HEK293 (cell line): Measurements from ENCODE around the gene GALE.

Experiments
- CTCF ChIA-PET: fragments of 350-600 bp; formaldehyde crosslinking; extraction: SDS; loops from one replicate; lab custom pipeline; 2021; ENCODE audit warnings: antibody characterized with exemption; lab: Yijun Ruan, JAX
- POLR2A ChIA-PET: fragments of 300-600 bp; formaldehyde crosslinking; extraction: SDS; loops from one replicate; lab custom pipeline; 2020; ENCODE audit warnings: antibody characterized with exemption, inconsistent platforms; lab: Yijun Ruan, JAX
- H3K27ac ChIP-seq: fragments of 200-500 bp; sonication (Bioruptor generic); 2 replicates; pipeline ENCODE4 v1.5.1; 2014; ENCODE audit warnings: low read depth, low read length, control low read depth, inconsistent platforms; ENCODE audit errors: extremely low read depth
- H3K36me3 ChIP-seq, 2 experiments: fragments of 200-500 bp in 1 of 2; sonication (Bioruptor generic) in 1 of 2; 1 replicate in 1 of 2; 2 replicates in 1 of 2; pipeline ENCODE4 v1.5.1; 2014 to 2017; ENCODE audit warnings: inconsistent platforms in 2 of 2, low read length in 2 of 2; ENCODE audit not compliant: control insufficient read depth in 2 of 2, insufficient read depth in 1 of 2
- H3K4me1 ChIP-seq: fragments of 200-500 bp; sonication (Bioruptor generic); 2 replicates; pipeline ENCODE4 v1.5.1; 2014; ENCODE audit warnings: mild to moderate bottlenecking, low read length, inconsistent platforms; ENCODE audit not compliant: control insufficient read depth, insufficient read depth
- H3K4me3 ChIP-seq: 2 replicates; pipeline ENCODE4 v1.5.1; 2011; ENCODE audit warnings: low read depth, mild to moderate bottlenecking, control low read depth, low read length, moderate library complexity
- H3K9me3 ChIP-seq: fragments of 200-500 bp; sonication (Bioruptor generic); 2 replicates; pipeline ENCODE4 v1.5.1; 2014; ENCODE audit warnings: low read depth, low read length, inconsistent platforms; ENCODE audit not compliant: control insufficient read depth, insufficient read depth
- HOXC10 ChIP-seq: sonication (generic); formaldehyde crosslinking; IDR thresholded peaks from 2 replicates; pipeline ENCODE4 v1.8.1; 2023; ENCODE audit warnings: mild to moderate bottlenecking, missing genetic modification reagents
- KLF10 ChIP-seq: fragments of 450-650 bp; IDR thresholded peaks from 2 replicates; pipeline ENCODE4 v1.5.1; 2018; ENCODE audit warnings: missing biosample characterization, mild to moderate bottlenecking, missing genetic modification characterization
- SETDB1 ChIP-seq: IDR thresholded peaks from one replicate; pipeline ENCODE4 v1.6.1; 2017; ENCODE audit warnings: mild to moderate bottlenecking, low read length, moderate library complexity, mixed read lengths; ENCODE audit not compliant: insufficient read length
- SP7 ChIP-seq: fragments of 450-650 bp; formaldehyde crosslinking; IDR thresholded peaks from 2 replicates; pipeline ENCODE4 v1.5.1; 2016; ENCODE audit warnings: missing biosample characterization, missing genetic modification characterization
- TRIM28 ChIP-seq: IDR thresholded peaks from 2 replicates; pipeline ENCODE4 v1.6.1; 2011; ENCODE audit warnings: low read length, control low read depth, borderline replicate concordance
- YY1 ChIP-seq: fragments of 450-650 bp; formaldehyde crosslinking; IDR thresholded peaks from 2 replicates; pipeline ENCODE4 v1.5.1; 2018; ENCODE audit warnings: missing biosample characterization, missing genetic modification characterization
- ZNF121 ChIP-seq: fragments of 450-650 bp; formaldehyde crosslinking; IDR thresholded peaks from 2 replicates; pipeline ENCODE4 v1.5.1; 2016; ENCODE audit warnings: missing biosample characterization, missing genetic modification characterization
- ZNF132 ChIP-seq: fragments of 450-650 bp; formaldehyde crosslinking; IDR thresholded peaks from 2 replicates; pipeline ENCODE4 v1.5.1; 2017; ENCODE audit warnings: missing biosample characterization, missing genetic modification characterization, borderline replicate concordance
- ZNF391 ChIP-seq: fragments of 450-650 bp; formaldehyde crosslinking; IDR thresholded peaks from 2 replicates; pipeline ENCODE4 v1.5.1; 2016; ENCODE audit warnings: low read depth, missing biosample characterization, missing genetic modification characterization, borderline replicate concordance
- ZNF433 ChIP-seq: fragments of 450-650 bp; formaldehyde crosslinking; IDR thresholded peaks from 2 replicates; pipeline ENCODE4 v1.5.1; 2016; ENCODE audit warnings: missing biosample characterization, missing genetic modification characterization, low read depth
- ZNF610 ChIP-seq: fragments of 450-650 bp; formaldehyde crosslinking; IDR thresholded peaks from 2 replicates; pipeline ENCODE4 v1.5.1; 2016; ENCODE audit warnings: missing biosample characterization, missing genetic modification characterization, borderline replicate concordance
- ZNF624 ChIP-seq: fragments of 450-650 bp; formaldehyde crosslinking; IDR thresholded peaks from 2 replicates; pipeline ENCODE4 v1.5.1; 2017; ENCODE audit warnings: missing biosample characterization, missing genetic modification characterization
- ZSCAN30 ChIP-seq: fragments of 450-650 bp; IDR thresholded peaks from 2 replicates; pipeline ENCODE4 v1.5.1; 2018; ENCODE audit warnings: missing biosample characterization, mild to moderate bottlenecking, missing genetic modification characterization, moderate library complexity
- TF ChIP-seq, protein P1 (sequence below): fragments of 450-650 bp; formaldehyde crosslinking; IDR thresholded peaks from 2 replicates; pipeline ENCODE4 v1.5.1; 2016; ENCODE audit warnings: missing biosample characterization, missing genetic modification characterization
- TF ChIP-seq, protein P2 (sequence below): fragments of 450-650 bp; formaldehyde crosslinking; IDR thresholded peaks from 2 replicates; pipeline ENCODE4 v1.5.1; 2017; ENCODE audit warnings: missing biosample characterization, mild to moderate bottlenecking, missing genetic modification characterization, moderate library complexity
- TF ChIP-seq, protein P3 (sequence below): fragments of 450-650 bp; formaldehyde crosslinking; IDR thresholded peaks from 2 replicates; pipeline ENCODE4 v1.5.0; 2017; ENCODE audit warnings: missing biosample characterization, missing genetic modification characterization, borderline replicate concordance
- TF ChIP-seq, protein P4 (sequence below): fragments of 450-650 bp; formaldehyde crosslinking; IDR thresholded peaks from 2 replicates; pipeline ENCODE4 v1.5.1; 2017; ENCODE audit warnings: missing biosample characterization, missing genetic modification characterization

Gene GALE

GRCh38 chr1:23763041-23763577 is 37.4 kb downstream of the GALE start (continued):
- no peak for TF ChIP-seq ZNF391 (tag by site-specific recombination)
- no peak for TF ChIP-seq HOXC10 (CRISPR knock-in tag)

GRCh38 chr1:23759277-23759676 is 41.3 kb downstream of the GALE start:
- TF ChIP-seq, protein P1, sequence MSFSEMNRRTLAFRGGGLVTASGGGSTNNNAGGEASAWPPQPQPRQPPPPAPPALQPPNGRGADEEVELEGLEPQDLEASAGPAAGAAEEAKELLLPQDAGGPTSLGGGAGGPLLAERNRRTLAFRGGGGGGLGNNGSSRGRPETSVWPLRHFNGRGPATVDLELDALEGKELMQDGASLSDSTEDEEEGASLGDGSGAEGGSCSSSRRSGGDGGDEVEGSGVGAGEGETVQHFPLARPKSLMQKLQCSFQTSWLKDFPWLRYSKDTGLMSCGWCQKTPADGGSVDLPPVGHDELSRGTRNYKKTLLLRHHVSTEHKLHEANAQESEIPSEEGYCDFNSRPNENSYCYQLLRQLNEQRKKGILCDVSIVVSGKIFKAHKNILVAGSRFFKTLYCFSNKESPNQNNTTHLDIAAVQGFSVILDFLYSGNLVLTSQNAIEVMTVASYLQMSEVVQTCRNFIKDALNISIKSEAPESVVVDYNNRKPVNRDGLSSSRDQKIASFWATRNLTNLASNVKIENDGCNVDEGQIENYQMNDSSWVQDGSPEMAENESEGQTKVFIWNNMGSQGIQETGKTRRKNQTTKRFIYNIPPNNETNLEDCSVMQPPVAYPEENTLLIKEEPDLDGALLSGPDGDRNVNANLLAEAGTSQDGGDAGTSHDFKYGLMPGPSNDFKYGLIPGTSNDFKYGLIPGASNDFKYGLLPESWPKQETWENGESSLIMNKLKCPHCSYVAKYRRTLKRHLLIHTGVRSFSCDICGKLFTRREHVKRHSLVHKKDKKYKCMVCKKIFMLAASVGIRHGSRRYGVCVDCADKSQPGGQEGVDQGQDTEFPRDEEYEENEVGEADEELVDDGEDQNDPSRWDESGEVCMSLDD (tag by site-specific recombination) = no peak
- peak; percentile 74 for TF ChIP-seq KLF10
- TF ChIP-seq, all 188 proteins: peak for 1
- Histone ChIP-seq H3K4me3 (no peak overlapping the region), H3K27ac (no peak overlapping the region), H3K9me3 (no peaks in the 10 kb centered on the region), H3K4me1 (no peaks in the 10 kb centered on the region), H3K36me3 (peaks cover 47 to 97% of the 10 kb centered on the region in 2 experiments)
- ChIA-PET POLR2A (no interaction called here), CTCF (interaction anchor here (1.5 kb wide), 1 partner anchor 13 kb away, joined by 8 read pairs; no protein-coding TSS in a partner anchor)

GRCh38 chr1:23757812-23758211 is 42.7 kb downstream of the GALE start:
- no peaks in the 10 kb centered on the region for H3K4me1 ChIP-seq
- TF ChIP-seq ZSCAN30 (tag by site-specific recombination) = no peak
- POLR2A ChIA-PET = interaction anchor here (0.6 kb wide), 1 partner anchor 18 kb away, joined by 4 read pairs; no protein-coding TSS in a partner anchor
- H3K27ac ChIP-seq = no peak overlapping the region
- CTCF ChIA-PET = interaction anchor here (1.5 kb wide), 1 partner anchor 14 kb away, joined by 8 read pairs; no protein-coding TSS in a partner anchor
- H3K36me3 ChIP-seq = peaks cover 57 to 98% of the 10 kb centered on the region in 2 experiments
- H3K4me3 ChIP-seq = no peak overlapping the region
- no peaks in the 10 kb centered on the region for H3K9me3 ChIP-seq

DNA sequence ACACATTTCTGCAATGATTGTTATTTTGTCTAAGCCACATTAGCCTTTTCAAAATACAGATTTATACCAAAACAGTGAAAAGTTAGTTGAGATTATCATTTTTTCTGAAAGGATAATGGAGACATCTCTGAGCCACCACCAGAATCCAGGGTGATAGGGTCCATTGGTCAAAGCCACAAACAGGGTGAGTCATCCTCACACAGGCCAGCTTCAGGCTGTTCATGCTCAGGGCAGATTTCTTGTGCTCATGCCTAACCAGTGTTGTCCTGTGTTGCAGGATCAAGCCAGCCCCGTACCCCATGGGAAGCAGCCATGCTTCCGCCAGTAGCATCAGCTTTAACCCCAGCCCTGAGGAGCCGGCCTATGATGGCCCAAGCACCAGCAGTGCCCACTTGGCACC is 43.9 kb downstream of the GALE start:
- TF ChIP-seq SP7 = 0 out of 2 replicates have a peak, but pooled peaks have one; percentile 19
- no peak for TF ChIP-seq ZNF433
- Histone ChIP-seq H3K4me1 (no peaks in the 10 kb centered on the region), H3K27ac (no peak overlapping the region), H3K4me3 (no peak overlapping the region), H3K36me3 (peaks cover 65 to 98% of the 10 kb centered on the region in 2 experiments), H3K9me3 (no peaks in the 10 kb centered on the region)
- ChIA-PET POLR2A (no interaction called here), CTCF (no interaction called here)

DNA sequence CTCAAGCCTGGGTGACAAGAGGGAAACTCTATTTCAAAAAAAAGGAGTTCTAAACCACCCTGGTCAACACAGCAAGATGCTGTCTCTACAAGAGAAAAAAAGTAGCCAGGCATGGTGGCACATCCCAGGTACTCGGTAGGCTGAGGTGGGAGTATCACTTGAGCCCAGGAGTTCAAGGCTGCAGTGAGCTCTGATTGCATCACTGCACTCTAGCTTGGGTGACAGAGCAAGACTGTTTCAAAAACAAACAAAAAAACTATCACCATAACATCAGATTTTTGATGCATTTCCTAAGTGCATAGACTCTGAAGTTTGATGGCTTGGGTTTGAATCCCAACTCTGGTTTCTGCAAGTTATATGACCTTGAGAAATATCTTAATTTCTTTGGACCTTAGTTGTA is 47.6 kb downstream of the GALE start:
- Histone ChIP-seq H3K9me3 (no peaks in the 10 kb centered on the region), H3K4me3 (no peak overlapping the region), H3K36me3 (peaks cover 57 to 98% of the 10 kb centered on the region in 2 experiments), H3K27ac (no peak overlapping the region), H3K4me1 (no peaks in the 10 kb centered on the region)
- POLR2A ChIA-PET = no interaction called here
- CTCF ChIA-PET = interaction anchor here (0.6 to 2.0 kb wide), 5 partner anchors 8 to 115 kb away, joined by 3 to 6 read pairs (median 3); no protein-coding TSS in a partner anchor
- TF ChIP-seq, protein P2, sequence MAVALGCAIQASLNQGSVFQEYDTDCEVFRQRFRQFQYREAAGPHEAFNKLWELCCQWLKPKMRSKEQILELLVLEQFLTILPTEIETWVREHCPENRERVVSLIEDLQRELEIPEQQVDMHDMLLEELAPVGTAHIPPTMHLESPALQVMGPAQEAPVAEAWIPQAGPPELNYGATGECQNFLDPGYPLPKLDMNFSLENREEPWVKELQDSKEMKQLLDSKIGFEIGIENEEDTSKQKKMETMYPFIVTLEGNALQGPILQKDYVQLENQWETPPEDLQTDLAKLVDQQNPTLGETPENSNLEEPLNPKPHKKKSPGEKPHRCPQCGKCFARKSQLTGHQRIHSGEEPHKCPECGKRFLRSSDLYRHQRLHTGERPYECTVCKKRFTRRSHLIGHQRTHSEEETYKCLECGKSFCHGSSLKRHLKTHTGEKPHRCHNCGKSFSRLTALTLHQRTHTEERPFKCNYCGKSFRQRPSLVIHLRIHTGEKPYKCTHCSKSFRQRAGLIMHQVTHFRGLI (tag by site-specific recombination) = no peak
- TF ChIP-seq, protein P3, sequence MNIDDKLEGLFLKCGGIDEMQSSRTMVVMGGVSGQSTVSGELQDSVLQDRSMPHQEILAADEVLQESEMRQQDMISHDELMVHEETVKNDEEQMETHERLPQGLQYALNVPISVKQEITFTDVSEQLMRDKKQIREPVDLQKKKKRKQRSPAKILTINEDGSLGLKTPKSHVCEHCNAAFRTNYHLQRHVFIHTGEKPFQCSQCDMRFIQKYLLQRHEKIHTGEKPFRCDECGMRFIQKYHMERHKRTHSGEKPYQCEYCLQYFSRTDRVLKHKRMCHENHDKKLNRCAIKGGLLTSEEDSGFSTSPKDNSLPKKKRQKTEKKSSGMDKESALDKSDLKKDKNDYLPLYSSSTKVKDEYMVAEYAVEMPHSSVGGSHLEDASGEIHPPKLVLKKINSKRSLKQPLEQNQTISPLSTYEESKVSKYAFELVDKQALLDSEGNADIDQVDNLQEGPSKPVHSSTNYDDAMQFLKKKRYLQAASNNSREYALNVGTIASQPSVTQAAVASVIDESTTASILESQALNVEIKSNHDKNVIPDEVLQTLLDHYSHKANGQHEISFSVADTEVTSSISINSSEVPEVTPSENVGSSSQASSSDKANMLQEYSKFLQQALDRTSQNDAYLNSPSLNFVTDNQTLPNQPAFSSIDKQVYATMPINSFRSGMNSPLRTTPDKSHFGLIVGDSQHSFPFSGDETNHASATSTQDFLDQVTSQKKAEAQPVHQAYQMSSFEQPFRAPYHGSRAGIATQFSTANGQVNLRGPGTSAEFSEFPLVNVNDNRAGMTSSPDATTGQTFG (tag by site-specific recombination) = no peak
- TF ChIP-seq ZNF121 (tag by site-specific recombination) = no peak
- TF ChIP-seq ZNF610 (tag by site-specific recombination) = no peak
- no peak for TF ChIP-seq TRIM28
- TF ChIP-seq ZNF132 (tag by site-specific recombination) = no peak
- TF ChIP-seq, protein P4, sequence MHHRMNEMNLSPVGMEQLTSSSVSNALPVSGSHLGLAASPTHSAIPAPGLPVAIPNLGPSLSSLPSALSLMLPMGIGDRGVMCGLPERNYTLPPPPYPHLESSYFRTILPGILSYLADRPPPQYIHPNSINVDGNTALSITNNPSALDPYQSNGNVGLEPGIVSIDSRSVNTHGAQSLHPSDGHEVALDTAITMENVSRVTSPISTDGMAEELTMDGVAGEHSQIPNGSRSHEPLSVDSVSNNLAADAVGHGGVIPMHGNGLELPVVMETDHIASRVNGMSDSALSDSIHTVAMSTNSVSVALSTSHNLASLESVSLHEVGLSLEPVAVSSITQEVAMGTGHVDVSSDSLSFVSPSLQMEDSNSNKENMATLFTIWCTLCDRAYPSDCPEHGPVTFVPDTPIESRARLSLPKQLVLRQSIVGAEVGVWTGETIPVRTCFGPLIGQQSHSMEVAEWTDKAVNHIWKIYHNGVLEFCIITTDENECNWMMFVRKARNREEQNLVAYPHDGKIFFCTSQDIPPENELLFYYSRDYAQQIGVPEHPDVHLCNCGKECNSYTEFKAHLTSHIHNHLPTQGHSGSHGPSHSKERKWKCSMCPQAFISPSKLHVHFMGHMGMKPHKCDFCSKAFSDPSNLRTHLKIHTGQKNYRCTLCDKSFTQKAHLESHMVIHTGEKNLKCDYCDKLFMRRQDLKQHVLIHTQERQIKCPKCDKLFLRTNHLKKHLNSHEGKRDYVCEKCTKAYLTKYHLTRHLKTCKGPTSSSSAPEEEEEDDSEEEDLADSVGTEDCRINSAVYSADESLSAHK (tag by site-specific recombination) = no peak
- TF ChIP-seq SETDB1 = no peak
- TF ChIP-seq ZNF624 = no peak
- no peak for TF ChIP-seq YY1
